Right lobe of liver (tissue), 6 donors: ENCODE data around the gene ARHGAP29. TPM values are rescaled to one million over a fixed set of nuclear protein-coding genes. Genes with fewer than 3 reads are reported as not detected.

Source experiments
- ATAC-seq, 4 donors: fragments of 200-7000 bp; cut with Tn5 transposase; one replicate each; pipeline ENCODE4 v1.9.1; 2020; ENCODE audit warnings: mild to moderate bottlenecking in 4 of 4, moderate library complexity in 4 of 4
- DNase-seq, 3 donors: peaks; one replicate each; pipeline ENCODE4 v3.0.0-alpha.2; 2020
- H3K27ac ChIP-seq, 3 donors: fragments of 200-600 bp; one replicate each; pipeline ENCODE4 v1.8.0; 2022
- H3K27me3 ChIP-seq, 2 donors: fragments of 200-600 bp; one replicate each; pipeline ENCODE4 v1.8.0; 2022
- H3K36me3 ChIP-seq, 4 donors: fragments of 200-600 bp; sonication (generic) in 1 of 4; one replicate each; pipeline versions ENCODE4 v1.5.1 to v1.8.0; 2017 to 2022; ENCODE audit warnings: control low read depth in 1 of 4
- H3K4me1 ChIP-seq, 4 donors: fragments of 200-600 bp; sonication (generic) in 1 of 4; one replicate each; pipeline versions ENCODE4 v1.5.1 to v1.8.0; 2017 to 2022; ENCODE audit warnings: control low read depth in 1 of 4
- H3K4me3 ChIP-seq, 3 donors: fragments of 200-600 bp; one replicate each; pipeline ENCODE4 v1.8.0; 2022
- H3K9me3 ChIP-seq, 4 donors: fragments of 200-600 bp; sonication (generic) in 1 of 4; one replicate each; pipeline versions ENCODE4 v1.5.1 to v1.8.0; 2017 to 2022; ENCODE audit warnings: control low read depth in 1 of 4
- POLR2A ChIP-seq: fragments of 450-650 bp; IDR thresholded peaks from one replicate; pipeline ENCODE4 v1.6.1; 2017; ENCODE audit warnings: antibody characterized with exemption, mild to moderate bottlenecking
- WGBS: methylation state at CpG from one replicate; pipeline ENCODE4 v1.1.6; 2018; ENCODE audit warnings: low coverage, low lambda C conversion rate; ENCODE audit not compliant: insufficient coverage; ENCODE audit errors: missing lambda C conversion rate; 5-methylcytosine and 5-hydroxymethylcytosine counted together
- intact Hi-C, 2 donors: fragments of 100-400 bp; cut with DNase I; formaldehyde crosslinking; loops; one replicate each; pipeline versions ENCODE4 v1.11.2 to v1.14.1; 2022
- total RNA-seq, 6 experiments: library from RNA; depleted of rRNA in 2 of 6; stranded (reverse); fragments of >200 nt in 2 of 6; fragmentation: NEBNext Ultra II Directional in 3 of 6; extraction: Animal tissue kit (Norgen Biotek cat#: 25700) in 3 of 6; gene quantifications; one replicate each; pipeline versions ENCODE4 v1.1.0 to v1.2.4, GENCODE V29; 2016 to 2023
- TF ChIP-seq, protein P1 (sequence below), 4 donors: fragments of 200-600 bp in 3 of 4; fragments of 450-650 bp in 1 of 4; IDR thresholded peaks; one replicate each; pipeline versions ENCODE4 v1.5.1 to v1.8.0; 2016 to 2022; ENCODE audit warnings: antibody characterized with exemption in 4 of 4, mild to moderate bottlenecking in 2 of 4
- donor health status: DM: no; HTN: yes; CAD: no.
- donor health status: DM: no; HTN: no; CAD: no.
- donor health status: DM: no; HTN: no; CAD: no.
- donor health status: DM: no; HTN: yes; CAD: no.
- donor health status: DM: no; HTN: yes; CAD: no.

ARHGAP29 gene
- total RNA-seq, 6 experiments from 2014 or later: 15.1 to 28.9 (median 21.1) TPM

DNA sequence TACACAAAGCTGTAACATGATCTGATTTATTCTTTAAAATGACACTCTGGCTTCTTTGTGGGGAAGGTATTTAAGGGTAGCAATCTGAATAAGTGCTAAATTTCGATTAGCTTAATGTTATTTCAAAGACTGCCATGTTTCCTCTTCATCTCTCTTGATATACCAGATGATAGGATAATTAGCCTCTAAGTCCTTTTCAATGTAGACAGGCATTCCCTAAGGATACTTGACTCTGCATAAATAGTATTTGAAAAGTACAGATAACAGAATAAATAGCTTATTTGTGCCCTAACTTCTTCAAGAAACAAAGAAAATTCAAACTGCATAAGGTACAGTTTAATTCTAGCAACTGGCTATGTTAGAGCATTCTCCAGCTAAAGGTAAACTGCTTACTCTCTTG is 46.2 kb downstream of the ARHGAP29 start:
- ATAC-seq (no peak), DNase-seq (no peak)
- no peak for TF ChIP-seq POLR2A
- TF ChIP-seq, protein P1, sequence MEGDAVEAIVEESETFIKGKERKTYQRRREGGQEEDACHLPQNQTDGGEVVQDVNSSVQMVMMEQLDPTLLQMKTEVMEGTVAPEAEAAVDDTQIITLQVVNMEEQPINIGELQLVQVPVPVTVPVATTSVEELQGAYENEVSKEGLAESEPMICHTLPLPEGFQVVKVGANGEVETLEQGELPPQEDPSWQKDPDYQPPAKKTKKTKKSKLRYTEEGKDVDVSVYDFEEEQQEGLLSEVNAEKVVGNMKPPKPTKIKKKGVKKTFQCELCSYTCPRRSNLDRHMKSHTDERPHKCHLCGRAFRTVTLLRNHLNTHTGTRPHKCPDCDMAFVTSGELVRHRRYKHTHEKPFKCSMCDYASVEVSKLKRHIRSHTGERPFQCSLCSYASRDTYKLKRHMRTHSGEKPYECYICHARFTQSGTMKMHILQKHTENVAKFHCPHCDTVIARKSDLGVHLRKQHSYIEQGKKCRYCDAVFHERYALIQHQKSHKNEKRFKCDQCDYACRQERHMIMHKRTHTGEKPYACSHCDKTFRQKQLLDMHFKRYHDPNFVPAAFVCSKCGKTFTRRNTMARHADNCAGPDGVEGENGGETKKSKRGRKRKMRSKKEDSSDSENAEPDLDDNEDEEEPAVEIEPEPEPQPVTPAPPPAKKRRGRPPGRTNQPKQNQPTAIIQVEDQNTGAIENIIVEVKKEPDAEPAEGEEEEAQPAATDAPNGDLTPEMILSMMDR (IDR thresholded peaks at IDR 0.05): no peak
- H3K4me3 ChIP-seq: no peak overlapping the region
- WGBS: 79% methylated on average over 1 of the region's 1 CpG
- no peaks in the 10 kb centered on the region for H3K4me1 ChIP-seq
- intact Hi-C loops: no loop called here
- no peak overlapping the region for H3K27ac ChIP-seq
- H3K9me3 ChIP-seq: no peaks in the 10 kb centered on the region
- peaks cover 0 to 36% (median 8%) of the 10 kb centered on the region in 4 donors for H3K36me3 ChIP-seq
- no peaks in the 10 kb centered on the region for H3K27me3 ChIP-seq

DNA sequence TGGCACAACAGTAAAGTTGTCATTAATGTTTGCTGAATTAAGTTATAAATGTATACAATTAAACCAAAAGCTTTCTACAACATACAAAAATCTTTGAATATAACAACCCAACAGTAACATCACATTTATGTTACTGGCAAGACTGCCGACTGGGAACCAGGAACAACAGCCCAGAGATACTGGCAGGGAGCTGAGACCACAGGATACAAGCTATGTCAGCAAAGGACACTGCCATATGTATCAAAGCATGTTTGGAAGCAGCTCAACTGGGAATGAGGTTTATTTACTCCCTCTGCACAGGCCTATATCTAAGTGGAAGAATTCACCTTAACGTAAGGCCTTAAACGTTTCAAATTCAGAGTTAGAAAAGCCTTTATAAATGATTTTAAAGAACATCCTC is 50.4 kb downstream of the ARHGAP29 start:
- ATAC-seq (no peak), DNase-seq (no peak)
- H3K27ac ChIP-seq: no peak overlapping the region
- peaks cover 0 to 69% (median 21%) of the 10 kb centered on the region in 4 donors for H3K36me3 ChIP-seq
- H3K4me3 ChIP-seq: no peak overlapping the region
- no peaks in the 10 kb centered on the region for H3K9me3 ChIP-seq
- 84% methylated on average over 3 of the region's 3 CpGs for WGBS
- no peaks in the 10 kb centered on the region for H3K27me3 ChIP-seq
- intact Hi-C loops: no loop called here
- TF ChIP-seq, protein P1 (IDR thresholded peaks at IDR 0.05): no peak
- TF ChIP-seq POLR2A: no peak
- H3K4me1 ChIP-seq: no peaks in the 10 kb centered on the region

DNA sequence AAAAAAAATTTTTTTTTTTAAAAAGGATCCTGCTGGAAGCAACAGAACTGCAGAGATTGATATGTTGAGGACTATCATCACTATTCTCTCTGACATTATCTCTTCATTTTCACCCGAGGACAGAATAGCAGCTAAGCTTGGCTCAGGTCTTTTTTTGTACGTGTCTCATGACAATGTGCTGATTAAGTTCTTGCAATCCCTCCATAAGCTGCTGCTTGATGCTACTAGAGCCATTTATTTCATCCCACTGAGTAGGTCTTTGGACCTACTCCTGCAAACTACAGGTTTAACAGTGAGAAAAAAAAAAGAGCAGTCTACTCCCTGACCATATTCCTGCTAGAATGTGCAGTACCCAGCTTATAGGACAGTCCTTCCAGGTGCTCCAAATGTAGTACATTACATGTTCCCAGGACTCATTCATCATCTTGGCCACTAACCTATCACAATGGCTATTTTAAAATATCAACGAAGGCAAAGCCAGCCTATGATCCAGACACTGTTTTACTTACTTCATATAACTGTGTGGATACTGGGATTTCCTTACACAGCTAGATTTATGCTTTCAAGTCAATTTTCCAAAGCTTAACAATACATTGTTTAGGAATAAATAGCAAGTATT is 54.1 kb downstream of the ARHGAP29 start:
- Histone ChIP-seq H3K4me3 (no peak overlapping the region), H3K27ac (no peak overlapping the region), H3K4me1 (no peaks in the 10 kb centered on the region), H3K27me3 (no peaks in the 10 kb centered on the region), H3K9me3 (no peaks in the 10 kb centered on the region), H3K36me3 (peaks cover 0 to 60% (median 26%) of the 10 kb centered on the region in 4 donors)
- no peak for TF ChIP-seq POLR2A
- TF ChIP-seq, protein P1 (IDR thresholded peaks at IDR 0.05): no peak
- intact Hi-C loops: no loop called here
- DNase-seq (no peak), ATAC-seq (no peak)
- 82% methylated on average over 2 of the region's 3 CpGs for WGBS

DNA sequence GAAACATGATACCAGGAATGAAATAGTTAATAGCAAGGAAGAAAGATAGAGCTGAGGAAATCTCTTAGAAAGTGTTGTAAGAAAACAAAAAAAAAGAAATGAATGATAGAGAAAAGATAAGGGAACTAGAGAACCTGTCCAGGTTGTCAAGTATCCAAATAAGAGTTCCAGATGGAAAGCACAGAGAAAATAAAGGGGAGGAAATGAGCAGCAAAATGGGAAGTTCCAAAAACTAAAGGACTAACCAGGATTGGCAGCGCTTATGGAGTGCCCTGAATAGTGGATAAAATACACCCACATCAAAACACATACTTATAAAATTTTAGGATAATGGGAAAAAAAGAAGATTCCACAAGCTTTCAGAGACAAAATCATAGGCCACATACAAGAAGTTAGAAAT is 55.2 kb downstream of the ARHGAP29 start:
- TF ChIP-seq POLR2A: no peak
- TF ChIP-seq, protein P1 (IDR thresholded peaks at IDR 0.05): no peak
- no peak for DNase-seq
- intact Hi-C loops: no loop called here
- no peak overlapping the region for H3K4me3 ChIP-seq
- WGBS: 75% methylated on average over 1 of the region's 1 CpG
- H3K27me3 ChIP-seq: no peaks in the 10 kb centered on the region
- H3K36me3 ChIP-seq: peaks cover 0 to 63% (median 32%) of the 10 kb centered on the region in 4 donors
- no peak for ATAC-seq
- H3K9me3 ChIP-seq: no peaks in the 10 kb centered on the region
- H3K4me1 ChIP-seq: no peaks in the 10 kb centered on the region
- no peak overlapping the region for H3K27ac ChIP-seq
